A204.1 (cell line): ENCODE measurements around the gene KLHDC4.
"Not testable (repeated sequence)": the region's sequence is repeated elsewhere in the genome, so short reads cannot be mapped to it uniquely, and the experiment has no call there.

ENCODE experiments used
- FAIRE-seq: peaks from 2 replicates; lab custom pipeline; 2012; peaks lifted over from hg19 to GRCh38; lab: Jason Lieb, UNC

The KLHDC4 gene

DNA sequence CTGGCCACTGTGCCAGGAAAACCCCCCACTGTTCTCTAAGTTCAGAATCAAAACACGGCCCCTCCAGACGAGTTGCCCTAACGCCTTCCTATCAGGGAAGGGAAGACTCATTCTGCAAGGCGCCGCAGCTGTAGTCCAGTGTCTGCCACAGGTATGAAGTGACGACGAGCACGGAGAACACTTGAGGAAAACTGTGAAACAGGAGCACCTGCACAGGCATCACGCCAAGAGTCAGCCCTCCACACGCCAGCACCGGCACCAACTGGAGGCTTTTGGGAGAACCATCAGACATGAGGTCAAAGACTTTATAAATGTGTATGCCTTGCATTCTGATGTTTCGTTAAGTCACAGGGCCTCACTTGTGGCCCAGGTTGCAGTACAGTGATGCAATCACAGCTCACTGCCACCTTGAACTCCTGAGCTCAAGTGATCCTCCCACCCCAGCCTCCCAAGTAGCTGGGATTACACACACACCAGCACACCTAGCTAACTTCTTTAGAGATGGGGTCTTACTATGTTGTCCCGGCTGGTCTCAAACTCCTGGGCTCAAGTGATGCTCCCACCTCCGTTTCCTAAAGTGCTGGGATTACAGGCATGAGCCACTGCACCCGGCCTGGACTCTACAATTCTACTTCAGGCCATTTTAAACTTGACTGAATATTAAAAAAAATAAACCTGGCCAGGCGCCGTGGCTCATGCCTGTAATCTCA is 22.9 kb downstream of the KLHDC4 start:
- no peak for FAIRE-seq

GRCh38 chr16:87741700-87742415 is 23.9 kb downstream of the KLHDC4 start:
- FAIRE-seq, result no peak

DNA sequence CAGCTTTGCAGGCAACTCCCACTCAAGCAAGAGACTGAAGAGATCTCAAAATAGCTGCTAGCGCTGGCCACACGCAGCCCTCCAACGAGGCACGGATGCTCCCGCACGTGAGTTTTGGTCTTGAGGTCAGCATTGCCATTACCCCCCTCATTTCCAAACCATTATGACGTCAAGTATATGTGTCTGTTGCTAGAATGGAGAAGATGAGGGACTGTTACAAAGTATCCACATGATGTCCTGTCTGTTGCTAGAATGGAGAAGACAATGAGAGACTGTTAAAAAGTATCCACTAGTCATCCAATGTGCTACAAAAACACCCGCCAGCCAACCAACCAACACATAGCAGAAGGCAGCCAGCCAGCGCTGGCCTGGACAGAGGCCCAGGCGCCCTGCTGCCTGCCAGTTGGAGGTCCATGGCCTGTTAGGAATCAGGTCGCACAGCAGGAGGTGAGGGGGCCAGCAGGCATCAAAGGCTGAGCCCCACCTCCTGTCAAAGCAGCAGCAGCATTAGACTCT is 24.8 kb downstream of the KLHDC4 start:
- no peak for FAIRE-seq

- no peak for FAIRE-seq
Measured at GRCh38 chr16:87740441-87740840, 25.3 kb downstream of the KLHDC4 start.

GRCh38 chr16:87739801-87740200 is 26.0 kb downstream of the KLHDC4 start:
- FAIRE-seq, result no peak

DNA sequence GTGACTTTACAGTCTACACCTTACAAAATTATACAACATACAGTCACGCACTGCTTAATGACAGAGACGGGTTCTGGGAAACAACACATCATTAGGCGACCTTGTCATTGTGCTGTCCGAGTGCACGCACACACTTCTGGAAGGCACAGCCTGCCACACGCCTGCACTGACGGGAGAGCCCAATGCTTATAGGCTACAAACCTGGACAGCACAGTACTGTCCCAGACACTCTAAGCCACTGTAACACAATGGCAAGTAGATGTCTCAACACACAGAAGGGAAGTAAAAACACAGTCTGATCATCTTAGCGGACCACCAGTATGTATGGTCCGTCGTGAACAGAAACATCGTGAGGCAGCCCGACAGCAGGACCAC is 29.8 kb downstream of the KLHDC4 start:
- no peak for FAIRE-seq

DNA sequence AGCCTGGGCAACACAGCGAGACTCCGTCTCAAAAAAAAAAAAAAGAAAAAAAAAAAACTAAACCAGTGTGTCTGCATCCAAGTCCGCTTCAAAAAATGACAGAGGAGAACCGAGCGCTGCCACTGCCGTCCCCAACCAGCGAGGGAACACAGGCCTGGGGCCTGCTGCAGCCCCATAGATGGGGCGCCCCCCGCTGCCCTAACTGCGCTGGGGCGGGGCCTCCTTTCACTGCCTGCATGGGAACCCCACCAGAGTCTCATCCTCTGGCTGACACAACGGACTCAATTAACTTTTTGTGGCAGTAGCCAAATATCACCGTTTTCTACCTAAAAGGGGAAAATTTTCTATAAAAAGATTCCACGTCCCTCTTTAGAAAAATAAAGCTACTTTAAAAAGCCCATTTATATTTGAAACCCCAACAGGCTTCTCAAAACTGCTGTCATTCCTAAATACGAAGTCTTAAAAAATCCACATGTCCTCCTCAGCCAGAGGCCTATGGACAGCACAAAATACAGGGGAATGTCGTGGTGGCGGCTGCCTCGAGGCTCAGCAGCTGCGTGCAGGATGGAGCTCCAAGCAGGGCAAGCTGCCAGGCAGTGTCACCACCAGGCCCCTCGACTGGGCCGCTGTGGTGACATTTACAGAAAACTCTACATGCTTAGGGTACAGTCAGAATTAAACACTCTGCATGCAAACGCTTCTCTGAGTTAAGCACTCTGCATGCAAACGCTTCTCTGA is 30.3 kb downstream of the KLHDC4 start:
- no peak for FAIRE-seq

GRCh38 chr16:87734644-87735043 is 31.1 kb downstream of the KLHDC4 start:
- no peak for FAIRE-seq

- FAIRE-seq, result no peak
Measured at GRCh38 chr16:87733190-87733589, 32.6 kb downstream of the KLHDC4 start.

- no peak for FAIRE-seq
Measured at GRCh38 chr16:87731607-87732006, 34.2 kb downstream of the KLHDC4 start.

GRCh38 chr16:87729266-87729954 is 36.4 kb downstream of the KLHDC4 start:
- FAIRE-seq, result no peak

GRCh38 chr16:87728026-87728425 is 37.8 kb downstream of the KLHDC4 start:
- FAIRE-seq, result no peak

- FAIRE-seq, result no peak
Measured at GRCh38 chr16:87727346-87727745, 38.4 kb downstream of the KLHDC4 start.

- FAIRE-seq, result not testable (repeated sequence)
Measured at GRCh38 chr16:87726577-87726976, 39.2 kb downstream of the KLHDC4 start.

- no peak for FAIRE-seq
Measured at GRCh38 chr16:87725596-87726235, 40.1 kb downstream of the KLHDC4 start.

- FAIRE-seq, result no peak
Measured at GRCh38 chr16:87724490-87725291, 41.1 kb downstream of the KLHDC4 start.

DNA sequence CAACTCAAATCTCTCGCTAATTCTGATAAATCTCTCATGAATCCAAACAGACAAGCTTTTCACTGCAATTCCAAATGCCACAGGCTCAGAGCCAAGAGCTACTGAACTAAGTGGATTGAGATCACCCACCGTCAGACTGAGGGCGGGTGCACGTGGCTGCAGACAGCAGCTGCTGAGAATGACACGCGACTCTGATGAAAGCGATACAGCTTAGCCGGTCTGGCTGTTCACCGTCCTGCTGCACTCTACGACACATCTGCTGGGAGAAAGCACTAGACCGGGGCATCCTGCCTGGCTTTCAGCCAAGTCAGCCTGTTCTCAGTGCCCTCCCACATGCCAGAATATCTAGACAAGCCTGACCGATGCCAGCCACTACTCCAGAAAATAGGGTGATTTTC is 42.6 kb downstream of the KLHDC4 start:
- FAIRE-seq, result no peak

DNA sequence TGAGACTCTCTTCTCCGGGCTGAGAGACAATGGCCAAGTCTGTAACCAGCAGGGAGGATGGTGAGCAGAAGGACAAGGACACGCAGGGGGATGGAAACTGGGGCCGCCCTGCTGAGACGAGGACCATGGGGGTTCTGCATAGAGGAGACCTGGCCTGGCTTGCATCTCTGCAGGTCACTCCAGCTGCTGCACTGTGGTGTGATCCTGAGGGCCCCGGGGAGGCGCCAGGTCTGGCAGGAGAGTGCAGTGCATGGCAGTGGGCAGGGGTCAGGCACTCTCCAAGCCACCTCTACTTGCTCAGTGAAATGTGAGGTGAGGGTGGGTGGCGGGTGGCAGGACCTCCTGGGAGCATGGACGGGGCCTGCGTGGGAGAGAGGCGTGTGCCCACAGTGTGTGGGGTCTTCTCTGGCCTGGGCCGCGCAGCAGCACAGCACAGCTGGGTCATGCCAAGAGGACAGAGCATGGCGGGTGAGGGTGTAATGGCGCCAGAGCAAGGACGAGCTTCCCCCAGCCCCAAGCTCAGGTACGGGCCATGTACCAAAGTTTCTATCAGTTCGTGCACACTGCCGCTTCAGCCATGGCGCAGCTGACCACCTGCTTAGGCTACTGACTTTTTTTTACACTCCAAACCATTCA is 43.1 kb downstream of the KLHDC4 start:
- no peak for FAIRE-seq

DNA sequence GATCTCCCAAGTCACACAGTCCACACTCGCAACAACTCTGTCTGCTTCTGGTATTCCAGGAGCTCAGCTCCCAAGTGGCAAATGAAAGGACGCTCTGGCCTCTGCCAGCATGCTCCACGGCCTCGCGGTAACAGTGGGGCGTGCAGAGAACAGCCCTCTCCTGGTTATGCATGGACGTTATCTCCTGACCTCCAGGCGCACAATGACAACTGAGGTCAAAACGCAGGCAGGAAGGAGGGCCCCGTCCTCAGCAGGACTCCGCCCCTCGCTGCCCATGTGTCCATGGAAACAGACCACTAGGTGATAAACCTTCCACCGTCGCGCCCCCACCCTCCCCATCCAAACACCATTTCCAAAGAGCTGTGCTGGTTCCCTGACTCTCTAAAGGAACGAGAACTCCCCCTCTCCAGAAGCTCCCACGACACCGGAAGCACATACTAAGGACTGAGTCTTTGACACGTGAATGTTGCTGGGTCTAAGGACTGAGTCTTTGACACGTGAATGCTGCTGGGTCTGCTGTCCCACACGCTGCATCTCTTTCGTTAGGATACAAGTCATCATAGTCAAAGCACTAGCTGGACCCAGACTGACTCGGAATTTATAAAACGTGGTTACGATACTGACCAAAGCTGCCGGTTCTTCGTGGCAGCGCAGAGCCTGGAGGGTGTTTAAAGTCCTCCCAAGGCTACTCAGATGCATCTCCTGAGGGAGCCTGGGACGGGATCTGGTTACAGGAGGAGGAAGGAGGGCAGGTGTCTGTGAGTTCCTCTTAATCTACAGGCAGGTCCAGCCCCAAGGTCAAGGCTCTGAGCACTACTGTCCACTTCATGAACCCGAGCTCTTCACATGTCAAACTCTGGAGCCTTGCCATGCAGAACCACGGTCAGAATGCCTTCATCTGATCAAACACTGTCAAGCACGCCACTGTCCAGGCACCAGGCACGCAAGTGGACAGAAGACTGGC is 43.9 kb downstream of the KLHDC4 start:
- no peak for FAIRE-seq
